Endodermal cell (in vitro differentiated cells): Measurements from ENCODE around the gene TRDN. TPM values are rescaled to one million over a fixed set of nuclear protein-coding genes. Genes with fewer than 3 reads are reported as not detected.

Source experiments
- DNase-seq: peaks from one replicate; pipeline ENCODE4 v3.0.0-alpha.2; 2017
- H3K27ac ChIP-seq: 2 replicates; pipeline ENCODE4 v1.5.1; 2013; ENCODE audit warnings: mild to moderate bottlenecking, low read depth, low read length, moderate library complexity
- H3K27me3 ChIP-seq: 2 replicates; pipeline ENCODE4 v1.6.1; 2013; ENCODE audit warnings: mild to moderate bottlenecking, low read length, moderate library complexity; ENCODE audit not compliant: insufficient read depth, control insufficient read depth, poor library complexity, severe bottlenecking
- H3K36me3 ChIP-seq: 2 replicates; pipeline ENCODE4 v1.7.0; 2013; ENCODE audit warnings: mild to moderate bottlenecking, low read length, moderate library complexity; ENCODE audit not compliant: control insufficient read depth, insufficient read depth
- H3K4me1 ChIP-seq: one replicate; pipeline ENCODE4 v1.7.0; 2013; ENCODE audit warnings: low read length; ENCODE audit not compliant: control insufficient read depth, insufficient read depth
- H3K4me3 ChIP-seq: 2 replicates; pipeline ENCODE4 v1.5.1; 2013; ENCODE audit warnings: mild to moderate bottlenecking, low read length, moderate library complexity
- H3K9ac ChIP-seq: 2 replicates; pipeline ENCODE4 v1.6.1; 2013; ENCODE audit warnings: mild to moderate bottlenecking, low read length, moderate library complexity; ENCODE audit not compliant: poor library complexity, severe bottlenecking; ENCODE audit errors: extremely low read depth
- H3K9me3 ChIP-seq: 2 replicates; pipeline ENCODE4 v1.6.1; 2013; ENCODE audit warnings: mild to moderate bottlenecking, low read length, moderate library complexity; ENCODE audit not compliant: control insufficient read depth
- H3K27ac Mint-ChIP-seq: 2 replicates; pipeline ENCODE4 v1.8.0; 2020; ENCODE audit warnings: mixed read lengths
- H3K27me3 Mint-ChIP-seq: 2 replicates; pipeline ENCODE4 v1.8.0; 2021; ENCODE audit warnings: mild to moderate bottlenecking, mixed read lengths; ENCODE audit not compliant: insufficient read depth
- H3K36me3 Mint-ChIP-seq: 2 replicates; pipeline ENCODE4 v1.8.0; 2020; ENCODE audit warnings: low read depth, mixed read lengths
- H3K4me1 Mint-ChIP-seq: 2 replicates; pipeline ENCODE4 v1.8.0; 2020; ENCODE audit warnings: mixed read lengths
- H3K4me3 Mint-ChIP-seq: 2 replicates; pipeline ENCODE4 v1.8.0; 2020; ENCODE audit warnings: mild to moderate bottlenecking, moderate library complexity, mixed read lengths
- H3K9me3 Mint-ChIP-seq: 2 replicates; pipeline ENCODE4 v1.8.0; 2020; ENCODE audit warnings: mild to moderate bottlenecking, mixed read lengths
- CTCF ChIP-seq: fragments of 200-600 bp; sonication (generic); conservative IDR thresholded peaks from 2 replicates; pipeline ENCODE4 v1.5.0; 2021; ENCODE audit warnings: antibody characterized with exemption, mild to moderate bottlenecking
- WGBS, 2 experiments: methylation state at CpG; one replicate each; pipeline versions ENCODE4 v1.1.5 to v1.1.7; 2013; ENCODE audit warnings: missing lambda C conversion rate in 2 of 2, mixed read lengths in 1 of 2; ENCODE audit not compliant: insufficient coverage in 1 of 2, insufficient read length in 1 of 2; 5-methylcytosine and 5-hydroxymethylcytosine counted together
- total RNA-seq, 2 donors: library from RNA; stranded (reverse); fragmentation: NEBNext Ultra II Directional in 1 of 2; extraction: Animal tissue kit (Norgen Biotek cat#: 25700) in 1 of 2; gene quantifications; 2 replicates in 1 of 2; 3 replicates in 1 of 2; pipeline ENCODE4 v1.2.1, GENCODE V29; 2021

TRDN gene
- total RNA-seq, 2 donors from 2014 or later, result 74.4 to 136 TPM

DNA sequence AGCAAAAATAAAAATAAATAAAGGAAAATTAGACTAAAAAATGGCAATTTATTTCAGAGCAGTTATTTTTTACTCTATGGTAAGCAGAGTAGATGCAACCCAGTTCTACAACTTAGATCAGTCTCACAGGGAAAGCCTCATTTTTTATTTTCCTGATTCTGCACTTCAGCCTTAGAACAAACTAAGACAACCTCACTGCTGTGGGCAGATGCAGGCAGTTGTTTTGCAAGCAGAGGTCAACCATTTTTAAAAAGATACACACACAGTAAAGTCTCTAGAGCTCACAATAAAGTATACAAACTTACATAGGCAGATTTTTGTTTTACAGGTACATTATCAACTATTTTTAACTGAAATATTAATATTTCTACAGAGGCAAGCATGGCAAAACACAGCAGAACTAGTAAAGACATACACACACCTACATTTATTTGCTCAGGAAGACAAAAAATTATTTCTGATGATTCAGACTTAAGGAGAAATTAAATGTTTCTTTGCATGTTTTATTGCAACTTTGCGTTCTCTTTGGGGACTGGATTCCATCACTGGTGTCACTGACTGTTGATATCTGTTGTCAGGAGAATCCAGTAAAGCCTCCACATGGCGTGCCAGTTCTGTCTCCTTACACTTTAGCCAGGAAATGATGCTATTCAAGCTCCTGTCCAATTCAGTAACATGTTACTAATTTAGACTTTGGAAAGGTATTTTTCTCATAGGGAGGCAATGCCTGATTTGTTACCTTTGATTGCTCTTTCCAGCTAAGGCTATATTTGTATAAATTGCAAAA is 102.7 kb downstream of the TRDN start:
- no peak overlapping the region for H3K9ac ChIP-seq
- H3K4me3 Mint-ChIP-seq, result no peak overlapping the region
- peaks cover 12% of the 10 kb centered on the region for H3K4me1 Mint-ChIP-seq
- no peaks in the 10 kb centered on the region for H3K27me3 ChIP-seq
- no peak overlapping the region for H3K27ac ChIP-seq
- H3K9me3 Mint-ChIP-seq, result no peaks in the 10 kb centered on the region
- peaks cover 30% of the 10 kb centered on the region for H3K36me3 ChIP-seq
- no peak overlapping the region for H3K27ac Mint-ChIP-seq
- TF ChIP-seq CTCF, result no peak
- no peaks in the 10 kb centered on the region for H3K27me3 Mint-ChIP-seq
- no peak overlapping the region for H3K4me3 ChIP-seq
- no peak for DNase-seq
- H3K9me3 ChIP-seq, result no peaks in the 10 kb centered on the region
- peaks cover 15% of the 10 kb centered on the region for H3K36me3 Mint-ChIP-seq
- 96 to 100% methylated on average over 2 of the region's 2 CpGs for WGBS, 2 experiments
- H3K4me1 ChIP-seq, result no peaks in the 10 kb centered on the region

- Mint-ChIP-seq H3K27me3 (no peaks in the 10 kb centered on the region), H3K9me3 (no peaks in the 10 kb centered on the region), H3K36me3 (peaks cover 32% of the 10 kb centered on the region), H3K4me1 (peaks cover 2% of the 10 kb centered on the region), H3K27ac (no peak overlapping the region), H3K4me3 (no peak overlapping the region)
- H3K27me3 ChIP-seq, result no peaks in the 10 kb centered on the region
- no peak for TF ChIP-seq CTCF
- 95% methylated on average over 1 of the region's 1 CpG; no CpG with 5 or more reads in 1 of the 2 experiments for WGBS, 2 experiments
- peaks cover 34% of the 10 kb centered on the region for H3K36me3 ChIP-seq
- H3K27ac ChIP-seq, result no peak overlapping the region
- H3K9ac ChIP-seq, result no peak overlapping the region
- no peaks in the 10 kb centered on the region for H3K4me1 ChIP-seq
- H3K9me3 ChIP-seq, result no peaks in the 10 kb centered on the region
- no peak overlapping the region for H3K4me3 ChIP-seq
- no peak for DNase-seq
These were observed 106.9 kb downstream of the TRDN start for GRCh38 chr6:123529843-123530242.

DNA sequence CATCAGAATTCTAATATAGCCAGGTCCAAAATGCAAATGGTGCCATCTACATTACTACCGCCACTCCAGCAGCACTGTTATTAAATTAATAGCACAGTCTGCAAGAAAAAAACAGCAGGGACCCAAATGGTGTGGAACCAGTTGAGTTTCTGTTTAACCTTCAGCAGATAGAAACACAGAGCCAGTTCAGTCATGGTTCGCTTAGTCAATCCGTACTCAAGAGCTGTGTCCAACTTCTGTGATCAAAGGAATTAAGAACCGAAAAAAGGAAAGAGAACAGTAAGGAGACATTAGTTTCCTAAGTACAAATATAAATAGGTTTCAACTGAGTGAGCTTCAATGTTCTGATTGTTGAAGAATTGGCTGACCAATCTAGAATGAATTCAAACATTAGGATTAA is 107.7 kb downstream of the TRDN start:
- Mint-ChIP-seq H3K36me3 (peaks cover 33% of the 10 kb centered on the region), H3K9me3 (no peaks in the 10 kb centered on the region), H3K27me3 (no peaks in the 10 kb centered on the region), H3K4me3 (no peak overlapping the region), H3K4me1 (peaks cover under 1% of the 10 kb centered on the region), H3K27ac (no peak overlapping the region)
- H3K9ac ChIP-seq, result no peak overlapping the region
- no peak for TF ChIP-seq CTCF
- DNase-seq, result no peak
- no peaks in the 10 kb centered on the region for H3K9me3 ChIP-seq
- H3K27me3 ChIP-seq, result no peaks in the 10 kb centered on the region
- no peak overlapping the region for H3K27ac ChIP-seq
- WGBS, 2 experiments, result 94 to 100% methylated on average over 2 to 4 of the region's 4 CpGs
- H3K4me1 ChIP-seq, result no peaks in the 10 kb centered on the region
- H3K36me3 ChIP-seq, result peaks cover 35% of the 10 kb centered on the region
- no peak overlapping the region for H3K4me3 ChIP-seq
